ENCODE measurements around the gene ESYT3. TPM values are rescaled to one million over a fixed set of nuclear protein-coding genes. Genes with fewer than 3 reads are reported as not detected.
"Not testable (repeated sequence)": the region's sequence is repeated elsewhere in the genome, so short reads cannot be mapped to it uniquely, and the experiment has no call there.

Gene ESYT3
- polyA plus RNA-seq, 1 donor: 20.7 TPM

- DNase-seq (ENCODE audit: low read depth): no peak
Measured at GRCh38 chr3:138492980-138493675, 58.7 kb downstream of the ESYT3 start.

- DNase-seq (ENCODE audit: low read depth): no peak
Measured at GRCh38 chr3:138493804-138494606, 59.6 kb downstream of the ESYT3 start.

GRCh38 chr3:138494607-138494929 is 60.2 kb downstream of the ESYT3 start:
- no peak for DNase-seq (ENCODE audit: low read depth)

- not testable (repeated sequence) for DNase-seq (ENCODE audit: low read depth)
Measured at GRCh38 chr3:138495638-138496037, 61.2 kb downstream of the ESYT3 start.

GRCh38 chr3:138496436-138496835 is 62.0 kb downstream of the ESYT3 start:
- DNase-seq (ENCODE audit: low read depth): no peak

- DNase-seq (ENCODE audit: low read depth): no peak
Measured at GRCh38 chr3:138497021-138497420, 62.6 kb downstream of the ESYT3 start.

- no peak for DNase-seq (ENCODE audit: low read depth)
Measured at GRCh38 chr3:138497851-138498250, 63.4 kb downstream of the ESYT3 start.

GRCh38 chr3:138498991-138499390 is 64.6 kb downstream of the ESYT3 start:
- DNase-seq (ENCODE audit: low read depth): no peak

- no peak for DNase-seq (ENCODE audit: low read depth)
Measured at GRCh38 chr3:138507524-138507923, 73.1 kb downstream of the ESYT3 start.

GRCh38 chr3:138509586-138509985 is 75.2 kb downstream of the ESYT3 start:
- DNase-seq (ENCODE audit: low read depth): no peak

- DNase-seq (ENCODE audit: low read depth): no peak
Measured at GRCh38 chr3:138511945-138512344, 77.5 kb downstream of the ESYT3 start.

- DNase-seq (ENCODE audit: low read depth): no peak
Measured at GRCh38 chr3:138513090-138513843, 78.9 kb downstream of the ESYT3 start.

GRCh38 chr3:138521445-138521844 is 87.0 kb downstream of the ESYT3 start:
- not testable (repeated sequence) for DNase-seq (ENCODE audit: low read depth)

Other genes starting within 250 kb of the ESYT3 start
- 43.7 TPM for gene ARMC8, start 247.3 kb upstream of the ESYT3 start, polyA plus RNA-seq (ENCODE audit: insufficient read length)
- 0.90 TPM for gene NME9, start 104.8 kb upstream of the ESYT3 start, polyA plus RNA-seq (ENCODE audit: insufficient read length)
- gene MRAS, start 86.0 kb upstream of the ESYT3 start, polyA plus RNA-seq (ENCODE audit: insufficient read length): 69.6 TPM
- gene CEP70, start 159.6 kb downstream of the ESYT3 start, polyA plus RNA-seq (ENCODE audit: insufficient read length): 19.4 TPM
- 10.5 TPM for gene FAIM, start 174.2 kb downstream of the ESYT3 start, polyA plus RNA-seq (ENCODE audit: insufficient read length)

Data from forelimb muscle (tissue), 1 donor.